ENCODE results near the gene RPE65.
"Not testable (repeated sequence)": the region's sequence is repeated elsewhere in the genome, so short reads cannot be mapped to it uniquely, and the experiment has no call there.

RPE65 gene

DNA sequence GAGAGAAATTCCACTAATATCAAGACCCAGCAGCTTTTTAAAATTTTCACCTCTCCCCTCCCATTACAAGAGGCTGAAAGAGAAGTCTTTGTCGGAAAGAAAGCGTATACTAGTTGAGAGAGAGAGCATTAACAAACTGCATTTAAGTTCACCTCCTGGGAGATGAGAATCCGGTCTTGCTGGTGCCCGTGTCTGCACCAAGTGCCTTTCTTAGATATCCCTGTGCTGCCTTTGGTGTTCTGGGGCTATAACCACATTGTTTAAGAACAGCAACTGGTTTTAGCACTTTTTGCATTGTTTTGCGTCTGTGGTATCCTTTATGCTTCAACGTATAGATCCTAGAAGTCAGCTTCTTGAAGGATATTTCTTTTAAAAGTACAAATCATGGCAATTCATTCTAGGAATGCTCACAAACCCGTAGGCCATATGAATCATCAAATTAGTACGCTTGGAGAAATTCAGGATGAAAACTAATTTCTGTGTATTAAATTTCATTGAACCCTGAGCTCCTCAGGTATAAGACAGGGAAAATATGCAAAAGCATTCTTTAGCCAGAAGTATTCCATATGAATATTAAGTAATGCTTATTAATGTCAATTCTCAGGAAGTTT lies 3.4 kb upstream of the RPE65 start:
- no peak for DNase-seq (ENCODE audit: low spot score)

DNA sequence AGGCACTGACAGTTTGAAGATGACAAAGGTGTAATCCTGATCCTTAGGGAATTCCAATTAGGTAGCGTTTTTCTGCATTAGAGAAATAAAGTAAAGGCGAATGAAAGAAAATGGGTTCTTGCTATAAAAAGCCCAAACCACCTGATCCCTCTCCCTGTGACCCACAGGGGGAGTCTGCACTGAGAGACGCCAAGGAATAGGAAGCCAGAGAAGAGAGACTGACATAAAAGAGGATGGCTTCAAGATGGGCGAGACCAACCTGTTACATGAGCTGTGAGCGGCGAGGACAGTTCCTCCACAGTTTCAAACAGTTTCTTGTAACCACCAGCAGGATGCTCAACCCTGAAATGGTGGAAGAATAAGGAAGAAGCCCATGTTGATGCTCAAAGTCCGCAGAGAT lies 1.4 kb downstream of the RPE65 start:
- no peak for DNase-seq (ENCODE audit: low spot score)

DNA sequence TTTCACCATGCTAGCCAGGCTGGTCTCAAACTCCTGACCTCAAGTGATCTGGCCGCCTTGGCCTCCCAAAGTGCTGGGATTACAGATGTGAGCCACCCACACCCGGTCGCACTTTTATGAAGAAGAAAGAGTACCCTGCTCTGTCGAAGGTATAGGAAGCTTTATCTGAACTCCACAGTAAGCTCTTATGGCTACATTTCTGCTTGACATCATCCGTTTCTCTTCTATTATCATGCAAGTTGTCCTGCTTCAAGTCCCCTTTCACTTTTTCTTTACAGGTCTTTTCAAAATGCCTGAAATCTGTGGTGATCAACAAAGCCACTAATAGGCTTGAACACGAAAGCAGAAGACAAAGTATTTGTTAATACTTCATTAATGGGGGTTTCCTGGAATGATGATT lies 4.0 kb downstream of the RPE65 start:
- DNase-seq (ENCODE audit: low spot score), result no peak

DNA sequence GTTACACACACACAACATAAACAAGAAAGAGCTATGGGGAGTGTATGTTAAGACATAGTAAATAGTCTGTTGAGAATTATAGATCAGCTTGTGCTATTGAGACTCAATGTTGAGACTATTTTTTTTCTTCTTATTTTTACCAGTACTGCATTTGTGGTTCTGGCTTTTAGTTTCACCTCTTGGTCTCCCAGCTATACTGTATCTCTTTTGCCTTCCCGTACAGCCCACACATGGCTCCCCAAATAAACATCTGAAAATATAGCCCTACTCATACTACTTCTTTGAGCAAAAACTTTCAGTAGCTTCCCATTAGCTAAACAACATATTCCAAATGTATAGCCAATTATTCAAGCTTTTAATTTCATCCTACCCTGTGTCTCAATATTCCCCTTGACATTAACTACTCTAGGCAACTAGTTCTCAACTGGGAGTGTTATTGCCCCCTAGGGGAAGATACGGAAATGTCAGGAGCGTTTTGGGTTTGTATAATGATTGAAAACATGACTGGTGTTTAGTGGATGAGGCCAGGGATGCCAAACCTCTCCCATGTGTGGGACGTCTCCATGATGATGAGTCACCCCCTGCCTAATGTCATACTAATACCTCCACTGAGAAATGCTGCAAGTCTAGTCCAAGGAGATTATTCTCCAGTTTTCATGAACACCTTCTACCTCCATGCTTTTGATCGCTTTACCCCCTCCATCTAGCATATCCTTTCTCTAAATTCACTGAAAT lies 6.8 kb downstream of the RPE65 start:
- peak; percentile 24 for DNase-seq (ENCODE audit: low spot score)

DNA sequence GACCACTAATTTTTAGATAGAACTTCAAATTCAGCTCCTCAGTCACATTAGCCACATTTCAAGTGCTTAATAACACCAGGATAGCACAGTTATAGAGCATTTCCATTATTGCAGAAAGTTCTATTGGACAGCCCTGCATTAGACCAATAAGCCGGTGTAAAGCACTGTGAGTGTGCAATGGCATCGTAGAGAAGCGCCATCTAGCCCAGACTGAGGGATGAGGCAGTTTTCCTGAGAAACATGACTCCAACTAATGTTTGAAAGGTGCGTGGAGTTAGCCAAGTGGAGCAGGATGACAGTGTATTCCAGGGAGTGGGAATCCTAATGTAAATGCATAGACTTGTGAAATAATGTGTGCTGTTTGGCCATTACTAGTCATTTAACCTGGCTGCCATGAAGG lies 7.7 kb downstream of the RPE65 start:
- no peak for DNase-seq (ENCODE audit: low spot score)

DNA sequence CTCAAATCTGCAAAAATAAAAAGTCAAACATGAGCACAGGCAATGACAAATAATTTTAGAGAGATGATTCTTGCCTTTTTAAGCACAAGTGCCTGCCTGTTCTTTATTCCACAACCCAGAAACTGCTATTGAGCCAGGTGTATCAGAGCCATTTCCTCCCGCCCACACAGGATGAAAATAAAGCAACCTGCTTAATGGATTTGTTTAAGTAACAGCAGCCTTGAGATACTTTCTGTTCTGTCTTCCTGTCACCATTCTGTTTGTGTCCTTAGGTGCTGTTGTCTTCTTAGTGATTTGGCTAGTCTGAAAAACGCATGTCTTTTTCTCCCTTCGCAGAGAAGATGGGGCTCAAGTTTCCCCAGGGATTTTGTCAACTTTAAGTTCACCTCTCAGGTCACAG lies 11.4 kb downstream of the RPE65 start:
- no peak for DNase-seq (ENCODE audit: low spot score)

DNA sequence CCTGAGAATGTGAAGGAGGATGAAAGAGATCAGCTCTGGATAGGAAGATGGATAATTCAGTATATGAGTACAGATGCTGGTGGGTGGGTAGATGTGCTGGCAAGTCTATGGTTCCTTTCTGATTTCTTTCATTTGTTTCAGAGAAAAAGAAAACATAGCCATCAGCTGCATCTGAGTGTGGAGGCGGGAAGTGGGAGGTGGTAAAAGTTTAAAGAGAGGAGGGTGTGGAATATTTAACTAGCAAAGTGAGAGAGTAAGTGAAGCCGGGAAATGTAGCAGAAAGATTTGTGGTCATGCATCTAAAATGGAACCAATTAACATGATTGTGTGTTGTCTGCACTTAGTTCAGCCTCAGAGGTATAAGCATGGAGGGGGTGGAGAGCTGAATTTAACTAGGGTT lies 16.4 kb downstream of the RPE65 start:
- DNase-seq (ENCODE audit: low spot score), result no peak

- no peak for DNase-seq (ENCODE audit: low spot score)
These were observed 18.7 kb downstream of the RPE65 start for GRCh38 chr1:68431076-68431475.

- DNase-seq (ENCODE audit: low spot score), result no peak
These were observed 20.4 kb downstream of the RPE65 start for GRCh38 chr1:68429233-68429808.

- no peak for DNase-seq (ENCODE audit: low spot score)
These were observed 23.2 kb downstream of the RPE65 start for GRCh38 chr1:68426594-68426993.

- no peak for DNase-seq (ENCODE audit: low spot score)
These were observed 28.4 kb downstream of the RPE65 start for GRCh38 chr1:68421350-68421749.

- DNase-seq (ENCODE audit: low spot score), result peak; percentile 7
These were observed 40.3 kb downstream of the RPE65 start for GRCh38 chr1:68409426-68409825.

- DNase-seq (ENCODE audit: low spot score), result no peak
These were observed 48.2 kb downstream of the RPE65 start for GRCh38 chr1:68401506-68401905.

GRCh38 chr1:68395575-68395974 lies 54.2 kb downstream of the RPE65 start:
- DNase-seq (ENCODE audit: low spot score), result not testable (repeated sequence)

- DNase-seq (ENCODE audit: low spot score), result not testable (repeated sequence)
These were observed 57.3 kb downstream of the RPE65 start for GRCh38 chr1:68392474-68392873.

DNA sequence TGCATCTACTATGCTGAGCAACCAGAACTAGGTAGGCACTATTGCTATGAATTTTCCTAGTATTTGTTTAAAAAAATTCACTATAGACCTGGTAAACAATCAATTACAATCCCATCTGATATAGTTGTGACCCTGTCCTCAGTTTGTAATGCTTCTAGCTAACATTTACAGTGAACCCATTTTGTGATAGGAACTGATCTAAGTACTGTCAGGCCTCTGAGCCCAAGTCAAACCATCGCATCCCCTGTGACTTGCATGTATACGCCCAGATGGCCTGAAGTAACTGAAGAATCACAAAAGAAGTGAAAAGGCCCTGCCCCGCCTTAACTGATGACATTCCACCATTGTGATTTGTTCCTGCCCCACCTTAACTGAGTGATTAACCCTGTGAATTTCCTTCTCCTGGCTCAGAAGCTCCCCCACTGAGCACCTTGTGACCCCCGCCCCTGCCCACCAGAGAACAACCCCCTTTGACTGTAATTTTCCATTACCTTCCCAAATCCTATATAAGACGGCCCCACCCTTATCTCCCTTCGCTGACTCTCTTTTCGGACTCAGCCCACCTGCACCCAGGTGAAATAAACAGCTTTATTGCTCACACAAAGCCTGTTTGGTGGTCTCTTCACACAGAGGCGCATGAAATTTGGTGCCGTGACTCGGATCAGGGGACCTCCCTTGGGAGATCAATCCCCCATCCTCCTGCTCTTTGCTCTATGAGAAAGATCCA lies 63.8 kb downstream of the RPE65 start:
- not testable (repeated sequence) for DNase-seq (ENCODE audit: low spot score)

GRCh38 chr1:68384872-68385411 lies 64.8 kb downstream of the RPE65 start:
- no peak for DNase-seq (ENCODE audit: low spot score)

DNA sequence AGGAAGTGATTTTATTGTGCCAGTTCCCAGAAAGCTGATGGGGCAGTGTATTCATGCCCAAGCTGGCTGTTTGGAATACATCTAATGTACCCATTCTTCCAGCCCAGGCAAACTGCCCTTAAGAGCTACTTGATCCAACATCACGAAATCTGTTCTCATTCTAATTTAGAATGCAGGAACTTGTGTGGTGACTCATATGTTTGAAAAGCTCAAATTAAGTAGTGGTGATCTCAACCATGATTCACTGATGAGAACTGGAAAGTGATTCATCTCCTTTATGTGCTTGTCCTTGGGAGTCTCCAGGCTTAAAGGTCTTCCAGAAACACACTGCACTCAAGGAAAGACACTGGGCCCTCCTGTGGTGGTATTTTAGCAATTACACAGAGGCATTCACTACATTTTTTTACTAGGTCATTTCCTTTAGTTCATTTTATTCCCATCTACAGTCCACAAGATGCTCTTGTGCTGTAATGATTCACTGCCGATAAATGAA lies 65.4 kb downstream of the RPE65 start:
- DNase-seq (ENCODE audit: low spot score), result peak; percentile 90

DNA sequence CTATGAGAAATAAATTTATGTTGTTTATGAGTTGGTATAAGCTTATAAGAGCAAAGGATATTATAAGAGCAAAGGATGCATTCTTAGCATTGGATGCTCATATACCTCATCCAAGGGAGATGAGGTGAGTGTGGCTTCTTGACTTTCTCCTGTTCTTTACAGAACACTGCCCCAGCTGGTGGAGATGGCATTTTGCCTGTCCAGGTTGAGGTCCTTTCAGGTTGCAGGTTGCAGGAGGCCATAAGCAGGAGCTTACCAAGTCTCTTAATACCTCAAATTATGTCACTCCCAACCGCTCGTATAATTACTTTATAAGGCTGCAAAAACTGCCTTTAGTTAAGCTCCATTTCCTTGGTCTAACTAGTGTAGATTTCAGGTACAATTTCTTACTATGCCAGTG lies 66.7 kb downstream of the RPE65 start:
- DNase-seq (ENCODE audit: low spot score), result no peak

GRCh38 chr1:68379085-68379478 lies 70.7 kb downstream of the RPE65 start:
- no peak for DNase-seq (ENCODE audit: low spot score)

Data from hepatic stellate cell (primary cell).